ENCODE results near the gene SNRNP25.

DNA sequence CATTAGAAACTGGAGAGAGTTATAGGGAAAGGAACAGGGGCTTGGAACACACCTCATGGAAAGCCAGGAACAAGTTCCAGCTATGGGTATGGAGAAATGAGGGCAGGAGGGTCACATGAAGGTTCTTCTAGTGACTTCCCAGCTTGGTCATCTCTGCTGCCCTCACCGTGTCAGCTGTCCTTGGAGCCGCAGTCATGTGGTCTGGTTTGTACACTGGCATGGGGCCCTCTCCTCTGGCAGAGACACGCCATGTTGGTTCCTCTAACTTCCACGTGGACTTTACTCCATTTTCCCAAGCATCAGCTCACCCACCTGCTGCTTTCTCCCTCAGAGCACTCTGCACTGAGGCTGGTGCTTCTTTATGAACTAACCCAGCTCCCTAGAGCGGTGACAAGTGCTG is 50.7 kb downstream of the SNRNP25 start:
- no peak for TF ChIP-seq CTBP1 (IDR thresholded peaks at IDR 0.05; ENCODE audit: borderline replicate concordance)
- TF ChIP-seq SP1 (IDR thresholded peaks at IDR 0.05), result no peak
- no peak for TF ChIP-seq FOXM1 (IDR thresholded peaks at IDR 0.05; ENCODE audit: borderline replicate concordance)
- TF ChIP-seq BHLHE40 (IDR thresholded peaks at IDR 0.05; ENCODE audit: borderline replicate concordance), result no peak
- no peak for TF ChIP-seq FOXK2 (IDR thresholded peaks at IDR 0.05)
- no peak for TF ChIP-seq SUZ12 (IDR thresholded peaks at IDR 0.05)
- TF ChIP-seq ELF4 (IDR thresholded peaks at IDR 0.05), result no peak
- no peak for TF ChIP-seq FOXA1 (IDR thresholded peaks at IDR 0.05)
- no peak for TF ChIP-seq LEF1 (IDR thresholded peaks at IDR 0.05; ENCODE audit: borderline replicate concordance)
- TF ChIP-seq TARDBP (IDR thresholded peaks at IDR 0.05), result no peak
- TF ChIP-seq, protein P1, sequence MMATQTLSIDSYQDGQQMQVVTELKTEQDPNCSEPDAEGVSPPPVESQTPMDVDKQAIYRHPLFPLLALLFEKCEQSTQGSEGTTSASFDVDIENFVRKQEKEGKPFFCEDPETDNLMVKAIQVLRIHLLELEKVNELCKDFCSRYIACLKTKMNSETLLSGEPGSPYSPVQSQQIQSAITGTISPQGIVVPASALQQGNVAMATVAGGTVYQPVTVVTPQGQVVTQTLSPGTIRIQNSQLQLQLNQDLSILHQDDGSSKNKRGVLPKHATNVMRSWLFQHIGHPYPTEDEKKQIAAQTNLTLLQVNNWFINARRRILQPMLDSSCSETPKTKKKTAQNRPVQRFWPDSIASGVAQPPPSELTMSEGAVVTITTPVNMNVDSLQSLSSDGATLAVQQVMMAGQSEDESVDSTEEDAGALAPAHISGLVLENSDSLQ (IDR thresholded peaks at IDR 0.05), result no peak
- TF ChIP-seq L3MBTL2 (conservative IDR thresholded peaks at IDR 0.05), result no peak
